AG09319 (cell line): Measurements from ENCODE around the gene RNF225.

Source experiments
- DNase-seq: peaks from one replicate; pipeline ENCODE4 v3.0.0-alpha.2; 2010; ENCODE audit warnings: low read depth; ENCODE audit errors: extremely low read depth
- CTCF ChIP-seq: IDR thresholded peaks from 2 replicates; pipeline ENCODE4 v1.5.1; 2011; ENCODE audit warnings: low read depth, mild to moderate bottlenecking, inconsistent platforms, low read length, moderate library complexity

RNF225 gene

GRCh38 chr19:58351990-58352755 lies 43.3 kb upstream of the RNF225 start:
- TF ChIP-seq CTCF = no peak
- DNase-seq = no peak

GRCh38 chr19:58352760-58353671 lies 42.4 kb upstream of the RNF225 start, which contains the start of gene A1BG:
TSS of gene A1BG (minus strand) at chr19:58353492. CDS start at chr19:58353437, 55 bp downstream.
- no peak for TF ChIP-seq CTCF
- DNase-seq = no peak

- no peak for TF ChIP-seq CTCF
- DNase-seq = no peak
These were observed 41.6 kb upstream of the RNF225 start for GRCh38 chr19:58353717-58354477.

- no peak for TF ChIP-seq CTCF
- DNase-seq = no peak
These were observed 40.9 kb upstream of the RNF225 start for GRCh38 chr19:58354478-58355030.

GRCh38 chr19:58355215-58355796 lies 40.1 kb upstream of the RNF225 start:
- no peak for TF ChIP-seq CTCF
- no peak for DNase-seq

- no peak for DNase-seq
These were observed 39.3 kb upstream of the RNF225 start for GRCh38 chr19:58355908-58356765.

More at GRCh38 chr19:58355908-58356765, 39.3 kb upstream of the RNF225 start:
- no peak for TF ChIP-seq CTCF
